ENCODE results near the gene KAT6B.
A peak's percentile ranks its signal among the peaks of the same experiment; 100 is the strongest.

Gene KAT6B

GRCh38 chr10:75019370-75019769, 193.0 kb downstream of the KAT6B start:
- peak; percentile 44 for DNase-seq

GRCh38 chr10:75020168-75020567, 193.8 kb downstream of the KAT6B start:
- DNase-seq = no peak

GRCh38 chr10:75021379-75022249, 195.2 kb downstream of the KAT6B start:
- DNase-seq = no peak

GRCh38 chr10:75023074-75023473, 196.7 kb downstream of the KAT6B start:
- no peak for DNase-seq

- no peak for DNase-seq
These were observed 198.6 kb downstream of the KAT6B start for GRCh38 chr10:75024971-75025523.

- DNase-seq = no peak
These were observed 201.6 kb downstream of the KAT6B start for GRCh38 chr10:75028049-75028448.

- no peak for DNase-seq
These were observed 202.3 kb downstream of the KAT6B start for GRCh38 chr10:75028748-75029147.

GRCh38 chr10:75029420-75029819, 203.0 kb downstream of the KAT6B start:
- DNase-seq = no peak

GRCh38 chr10:75029857-75030256, 203.5 kb downstream of the KAT6B start:
- DNase-seq = no peak

- no peak for DNase-seq
These were observed 204.0 kb downstream of the KAT6B start for GRCh38 chr10:75030371-75030770.

- DNase-seq = no peak
These were observed 205.7 kb downstream of the KAT6B start for GRCh38 chr10:75032119-75032518.

GRCh38 chr10:75032813-75033212, 206.4 kb downstream of the KAT6B start:
- DNase-seq = no peak

GRCh38 chr10:75033399-75034130, 207.2 kb downstream of the KAT6B start:
- DNase-seq = no peak

GRCh38 chr10:75034131-75034512, 207.7 kb downstream of the KAT6B start:
- no peak for DNase-seq

- no peak for DNase-seq
These were observed 208.4 kb downstream of the KAT6B start for GRCh38 chr10:75034714-75035258.

- DNase-seq = peak; percentile 30
These were observed 209.7 kb downstream of the KAT6B start for GRCh38 chr10:75035975-75036708.

- DNase-seq = no peak
These were observed 211.1 kb downstream of the KAT6B start for GRCh38 chr10:75037171-75038153.

- peak; percentile 58 for DNase-seq
These were observed 211.9 kb downstream of the KAT6B start for GRCh38 chr10:75038335-75038734.

GRCh38 chr10:75040576-75040975, 214.2 kb downstream of the KAT6B start:
- DNase-seq = no peak

GRCh38 chr10:75042292-75042974, 216.0 kb downstream of the KAT6B start:
- peak; percentile 78 for DNase-seq

All from fibroblast of upper back skin (primary cell).